ENCODE data around the gene MACC1. TPM values are rescaled to one million over a fixed set of nuclear protein-coding genes. Genes with fewer than 3 reads are reported as not detected.
"Not testable (repeated sequence)": the region's sequence is repeated elsewhere in the genome, so short reads cannot be mapped to it uniquely, and the experiment has no call there.

The MACC1 gene
- total and polyA plus RNA-seq, 5 experiments from 2014 or later = 0.18 to 0.25 TPM; not detected in 3

- H3K4me3 Mint-ChIP-seq = no peak overlapping the region
- H3K27ac Mint-ChIP-seq = no peak overlapping the region
- ATAC-seq (no peak), DNase-seq (no peak)
- POLR2A ChIA-PET = no interaction called here
- peaks cover 0 to 9% (median 0%) of the 10 kb centered on the region in 5 donors for H3K27me3 Mint-ChIP-seq
- no peaks in the 10 kb centered on the region for H3K4me1 Mint-ChIP-seq
- no peaks in the 10 kb centered on the region for H3K9me3 Mint-ChIP-seq
- no peaks in the 10 kb centered on the region for H3K36me3 Mint-ChIP-seq
Observed at GRCh38 chr7:20122073-20122472, 95.1 kb downstream of the MACC1 start.

- Mint-ChIP-seq H3K27ac (no peak overlapping the region), H3K27me3 (peaks cover 0 to 9% (median 0%) of the 10 kb centered on the region in 5 donors), H3K4me1 (no peaks in the 10 kb centered on the region), H3K9me3 (no peaks in the 10 kb centered on the region), H3K4me3 (no peak overlapping the region), H3K36me3 (no peaks in the 10 kb centered on the region)
- POLR2A ChIA-PET = no interaction called here
- no peak for DNase-seq
- ATAC-seq = no peak
Observed at GRCh38 chr7:20121404-20121803, 95.8 kb downstream of the MACC1 start.

GRCh38 chr7:20120611-20121168 lies 96.5 kb downstream of the MACC1 start:
- ATAC-seq, H3K9me3 Mint-ChIP-seq, DNase-seq, H3K27me3 Mint-ChIP-seq, H3K4me3 Mint-ChIP-seq, POLR2A ChIA-PET, H3K36me3 Mint-ChIP-seq, H3K27ac Mint-ChIP-seq, H3K4me1 Mint-ChIP-seq: not testable (repeated sequence)

- Mint-ChIP-seq H3K27me3 (peaks cover 0 to 3% (median 0%) of the 10 kb centered on the region in 5 donors), H3K4me1 (peaks cover 0 to 17% (median 0%) of the 10 kb centered on the region in 4 donors), H3K9me3 (no peaks in the 10 kb centered on the region), H3K27ac (no peak overlapping the region), H3K36me3 (no peaks in the 10 kb centered on the region), H3K4me3 (no peak overlapping the region)
- POLR2A ChIA-PET = no interaction called here
- DNase-seq (no peak), ATAC-seq (no peak)
Observed at GRCh38 chr7:20116869-20117268, 100.3 kb downstream of the MACC1 start.

GRCh38 chr7:20114468-20114867 lies 102.7 kb downstream of the MACC1 start:
- ATAC-seq (no peak), DNase-seq (peak in 1 of 10 donors; percentile 3)
- peak overlapping the region in 2 of 10 donors; percentile 47 to 51 for H3K27ac Mint-ChIP-seq
- H3K4me1 Mint-ChIP-seq = peaks cover 0 to 17% (median 0%) of the 10 kb centered on the region in 4 donors
- no peaks in the 10 kb centered on the region for H3K36me3 Mint-ChIP-seq
- no peaks in the 10 kb centered on the region for H3K9me3 Mint-ChIP-seq
- no peak overlapping the region for H3K4me3 Mint-ChIP-seq
- POLR2A ChIA-PET = no interaction called here
- no peaks in the 10 kb centered on the region for H3K27me3 Mint-ChIP-seq

GRCh38 chr7:20113427-20114027 lies 103.7 kb downstream of the MACC1 start:
- Mint-ChIP-seq H3K4me1 (peaks cover 0 to 17% (median 0%) of the 10 kb centered on the region in 4 donors), H3K9me3 (no peaks in the 10 kb centered on the region)
- peak in 1 of 10 donors; percentile 2 for DNase-seq

GRCh38 chr7:20112696-20113095 lies 104.5 kb downstream of the MACC1 start:
- no peaks in the 10 kb centered on the region for H3K36me3 Mint-ChIP-seq
- no peak overlapping the region for H3K27ac Mint-ChIP-seq
- POLR2A ChIA-PET = no interaction called here

More at GRCh38 chr7:20113427-20114027, 103.7 kb downstream of the MACC1 start:
- H3K4me3 Mint-ChIP-seq = no peak overlapping the region
- peak in 1 of 2 donors; percentile 33 for ATAC-seq
- peaks cover 0 to 2% (median 0%) of the 10 kb centered on the region in 5 donors for H3K27me3 Mint-ChIP-seq
- POLR2A ChIA-PET = no interaction called here
- H3K36me3 Mint-ChIP-seq = no peaks in the 10 kb centered on the region
- H3K27ac Mint-ChIP-seq = no peak overlapping the region

GRCh38 chr7:20111821-20112542 lies 105.2 kb downstream of the MACC1 start:
- H3K4me1 Mint-ChIP-seq = peaks cover 0 to 17% (median 0%) of the 10 kb centered on the region in 4 donors
- no peaks in the 10 kb centered on the region for H3K9me3 Mint-ChIP-seq
- no peaks in the 10 kb centered on the region for H3K36me3 Mint-ChIP-seq
- H3K27me3 Mint-ChIP-seq = peaks cover 0 to 2% (median 0%) of the 10 kb centered on the region in 5 donors
- H3K4me3 Mint-ChIP-seq = no peak overlapping the region
- ATAC-seq (no peak), DNase-seq (no peak)
- H3K27ac Mint-ChIP-seq = no peak overlapping the region
- POLR2A ChIA-PET = no interaction called here

More at GRCh38 chr7:20112696-20113095, 104.5 kb downstream of the MACC1 start:
- no peaks in the 10 kb centered on the region for H3K9me3 Mint-ChIP-seq
- H3K27me3 Mint-ChIP-seq = peaks cover 0 to 2% (median 0%) of the 10 kb centered on the region in 5 donors
- H3K4me1 Mint-ChIP-seq = peaks cover 0 to 17% (median 0%) of the 10 kb centered on the region in 4 donors
- H3K4me3 Mint-ChIP-seq = no peak overlapping the region
- ATAC-seq (no peak), DNase-seq (no peak)

GRCh38 chr7:20107582-20107981 lies 109.6 kb downstream of the MACC1 start:
- no peaks in the 10 kb centered on the region for H3K36me3 Mint-ChIP-seq
- POLR2A ChIA-PET = no interaction called here
- H3K4me3 Mint-ChIP-seq = no peak overlapping the region
- DNase-seq = no peak
- no peak overlapping the region for H3K27ac Mint-ChIP-seq
- H3K9me3 Mint-ChIP-seq = no peaks in the 10 kb centered on the region
- peaks cover 0 to 5% (median 0%) of the 10 kb centered on the region in 5 donors for H3K27me3 Mint-ChIP-seq
- H3K4me1 Mint-ChIP-seq = no peaks in the 10 kb centered on the region
- no peak for ATAC-seq

GRCh38 chr7:20104696-20105095 lies 112.5 kb downstream of the MACC1 start:
- H3K4me1 Mint-ChIP-seq = no peaks in the 10 kb centered on the region

GRCh38 chr7:20102982-20103381 lies 114.2 kb downstream of the MACC1 start:
- no peak for ATAC-seq
- DNase-seq = no peak
- H3K27me3 Mint-ChIP-seq = peaks cover 0 to 3% (median 0%) of the 10 kb centered on the region in 5 donors
- H3K4me3 Mint-ChIP-seq = no peak overlapping the region
- H3K27ac Mint-ChIP-seq = no peak overlapping the region
- POLR2A ChIA-PET = no interaction called here
- peaks cover 0 to 1% (median 0%) of the 10 kb centered on the region in 9 donors for H3K9me3 Mint-ChIP-seq
- no peaks in the 10 kb centered on the region for H3K4me1 Mint-ChIP-seq
- no peaks in the 10 kb centered on the region for H3K36me3 Mint-ChIP-seq

More at GRCh38 chr7:20104696-20105095, 112.5 kb downstream of the MACC1 start:
- Mint-ChIP-seq H3K9me3 (peaks cover 0 to 1% (median 0%) of the 10 kb centered on the region in 9 donors), H3K36me3 (no peaks in the 10 kb centered on the region), H3K4me3 (no peak overlapping the region), H3K27ac (no peak overlapping the region), H3K27me3 (peaks cover 0 to 5% (median 0%) of the 10 kb centered on the region in 5 donors)
- ATAC-seq (no peak), DNase-seq (no peak)
- POLR2A ChIA-PET = no interaction called here

GRCh38 chr7:20095862-20096261 lies 121.3 kb downstream of the MACC1 start:
- H3K27ac Mint-ChIP-seq = no peak overlapping the region
- H3K9me3 Mint-ChIP-seq = peaks cover 0 to 22% (median 13%) of the 10 kb centered on the region in 9 donors
- H3K36me3 Mint-ChIP-seq = no peaks in the 10 kb centered on the region
- ATAC-seq = no peak
- DNase-seq = no peak
- H3K27me3 Mint-ChIP-seq = no peaks in the 10 kb centered on the region
- no peak overlapping the region for H3K4me3 Mint-ChIP-seq
- H3K4me1 Mint-ChIP-seq = no peaks in the 10 kb centered on the region
- POLR2A ChIA-PET = no interaction called here

- no peak for ATAC-seq
- Mint-ChIP-seq H3K36me3 (no peaks in the 10 kb centered on the region), H3K27ac (peak overlapping the region in 1 of 10 donors; percentile 77), H3K4me1 (no peaks in the 10 kb centered on the region), H3K4me3 (no peak overlapping the region), H3K9me3 (peaks cover 0 to 22% (median 13%) of the 10 kb centered on the region in 9 donors), H3K27me3 (peaks cover 0 to 2% (median 0%) of the 10 kb centered on the region in 5 donors)
- POLR2A ChIA-PET = no interaction called here
- no peak for DNase-seq
Observed at GRCh38 chr7:20095436-20095835, 121.7 kb downstream of the MACC1 start.
